H1 (cell line): ENCODE results near the gene SLC2A4. TPM values are rescaled to one million over a fixed set of nuclear protein-coding genes. Genes with fewer than 3 reads are reported as not detected.

Experiments
- CHD1 ChIP-seq: IDR thresholded peaks from 2 replicates; pipeline ENCODE4 v1.6.1; 2012; ENCODE audit warnings: low read depth, low read length, improper control_type of control experiment
- POLR2AphosphoS5 ChIP-seq: IDR thresholded peaks from 2 replicates; pipeline ENCODE4 v1.6.1; 2011; ENCODE audit warnings: low read depth, low read length
- SP1 ChIP-seq: IDR thresholded peaks from 2 replicates; pipeline ENCODE4 v1.6.1; 2011; ENCODE audit warnings: low read depth, low read length
- YY1 ChIP-seq: IDR thresholded peaks from 2 replicates; pipeline ENCODE4 v1.6.1; 2011; ENCODE audit warnings: low read depth, mild to moderate bottlenecking, low read length
- polyA plus RNA-seq, 7 experiments: library from polyadenylated mRNA; depleted of rRNA in 3 of 7; stranded (reverse) in 5 of 7; unstranded in 2 of 7; fragments of >200 nt in 5 of 7; fragments of 200-250 nt in 2 of 7; gene quantifications; 1 replicate in 5 of 7; 2 replicates in 1 of 7; 4 replicates in 1 of 7; pipeline versions ENCODE4 v1.2.1 to v1.2.3, GENCODE V29; 2011 to 2013; ENCODE audit warnings: missing spikeins in 2 of 7, mixed read lengths in 2 of 7
- total RNA-seq: library from RNA; stranded (reverse); fragmentation: NEBNext Ultra II Directional; extraction: Animal tissue kit (Norgen Biotek cat#: 25700); gene quantifications from 2 replicates; pipeline ENCODE4 v1.2.1, GENCODE V29; 2021

The SLC2A4 gene
- total and polyA plus RNA-seq, 2 of the 8 experiments (the other 6 are each of a cell fraction or from before 2014, with no cell fraction given) = 5.7 to 6.9 TPM

GRCh38 chr17:7262935-7263800 lies 18.4 kb upstream of the SLC2A4 start (continued):
- TF ChIP-seq SP1 (peak; percentile 76), CHD1 (no peak), POLR2AphosphoS5 (peak; percentile 50; the same call in 1 of the 2 replicates), YY1 (0 out of 2 replicates have a peak, but pooled peaks have one; percentile 21)
